GM15510 (cell line): ENCODE results near the gene CMPK1.
A peak's percentile ranks its signal among the peaks of the same experiment; 100 is the strongest.

Experiments
- POLR2A ChIP-seq: IDR thresholded peaks from 3 replicates; pipeline ENCODE4 v1.6.1; 2011; ENCODE audit warnings: borderline replicate concordance; ENCODE audit not compliant: insufficient read length; ENCODE audit errors: extremely low read depth

CMPK1 gene

DNA sequence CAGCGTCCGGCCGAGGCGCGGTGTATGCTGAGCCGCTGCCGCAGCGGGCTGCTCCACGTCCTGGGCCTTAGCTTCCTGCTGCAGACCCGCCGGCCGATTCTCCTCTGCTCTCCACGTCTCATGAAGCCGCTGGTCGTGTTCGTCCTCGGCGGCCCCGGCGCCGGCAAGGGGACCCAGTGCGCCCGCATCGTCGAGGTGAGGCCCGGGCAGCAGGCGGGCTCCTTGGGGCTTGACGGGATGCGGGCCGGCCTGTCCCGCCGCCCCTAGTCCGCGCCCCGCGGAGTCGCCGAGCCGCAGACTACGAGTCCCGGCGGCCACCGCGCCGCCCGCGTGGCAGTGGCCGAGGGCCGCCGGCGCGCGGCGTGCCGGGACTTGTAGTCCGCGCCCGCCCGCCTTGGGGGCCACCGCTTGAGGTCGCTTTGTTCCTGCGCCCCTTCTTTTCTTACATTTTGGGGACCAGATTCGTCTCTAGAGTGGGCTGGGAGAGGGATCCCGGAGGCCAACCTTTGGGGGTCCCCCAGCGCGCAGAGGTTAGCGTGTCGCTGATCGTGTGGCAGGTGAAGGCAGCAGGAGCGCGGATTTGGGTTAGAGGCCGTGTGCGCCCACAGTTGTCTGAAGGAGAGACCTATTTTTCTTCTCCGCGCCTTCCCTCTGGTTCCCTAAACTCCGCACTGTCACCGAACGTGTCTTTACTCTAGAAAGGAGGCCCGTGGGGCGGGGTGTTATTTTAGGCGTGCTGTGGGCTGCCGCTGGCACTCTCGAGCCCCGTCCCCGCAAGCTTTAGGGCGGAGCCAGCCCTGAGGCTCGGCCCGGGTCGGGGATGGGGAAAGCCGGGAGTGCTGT is 553 bp downstream of the CMPK1 start:
- TF ChIP-seq POLR2A = peak; percentile 79

GRCh38 chr1:47334765-47335435 is 1.3 kb downstream of the CMPK1 start:
- TF ChIP-seq POLR2A = no peak

DNA sequence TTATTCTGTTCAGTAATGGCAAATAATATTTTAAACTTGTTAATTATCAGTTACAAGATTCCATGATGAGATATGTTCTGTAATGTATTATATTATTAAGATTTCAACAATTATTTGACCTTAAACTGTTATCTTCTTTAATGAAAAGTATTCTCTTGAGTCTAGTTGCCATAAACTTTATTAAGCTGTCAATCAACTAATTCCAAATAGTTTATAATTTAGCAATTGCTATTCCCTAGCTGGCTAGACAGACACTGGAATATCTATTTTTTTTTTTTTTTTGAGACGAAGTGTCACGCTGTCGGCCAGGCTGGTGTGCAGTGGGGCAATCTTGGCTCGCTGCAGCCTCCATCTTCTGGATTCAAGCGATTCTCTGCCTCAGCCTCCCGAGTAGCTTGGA is 3.8 kb downstream of the CMPK1 start:
- TF ChIP-seq POLR2A = no peak

GRCh38 chr1:47338249-47339077 is 4.9 kb downstream of the CMPK1 start:
- no peak for TF ChIP-seq POLR2A

- TF ChIP-seq POLR2A = no peak
These were observed 6.6 kb downstream of the CMPK1 start for GRCh38 chr1:47340227-47340626.

DNA sequence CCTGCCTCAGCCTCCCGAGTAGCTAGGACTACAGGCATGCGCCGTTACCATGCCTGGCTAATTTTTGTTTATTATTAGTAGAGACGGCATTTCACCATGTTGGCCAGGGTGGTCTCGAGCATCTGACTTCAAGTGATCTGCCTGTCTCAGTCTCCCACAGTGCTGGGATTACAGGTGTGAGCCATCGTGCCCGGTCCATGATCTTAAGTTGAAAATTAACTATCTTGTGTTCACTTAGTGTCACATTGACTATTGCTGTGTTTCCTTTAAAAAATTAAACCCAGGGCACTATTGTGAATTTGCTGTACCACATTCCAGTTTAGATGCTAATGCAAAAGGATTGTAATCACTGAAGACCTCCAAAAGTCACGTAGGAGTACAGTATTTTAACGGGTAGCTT is 14.1 kb downstream of the CMPK1 start:
- no peak for TF ChIP-seq POLR2A

GRCh38 chr1:47348246-47348645 is 14.7 kb downstream of the CMPK1 start:
- TF ChIP-seq POLR2A = no peak

- TF ChIP-seq POLR2A = no peak
These were observed 17.7 kb downstream of the CMPK1 start for GRCh38 chr1:47351305-47351704.

GRCh38 chr1:47361380-47361779 is 27.8 kb downstream of the CMPK1 start:
- TF ChIP-seq POLR2A = no peak

DNA sequence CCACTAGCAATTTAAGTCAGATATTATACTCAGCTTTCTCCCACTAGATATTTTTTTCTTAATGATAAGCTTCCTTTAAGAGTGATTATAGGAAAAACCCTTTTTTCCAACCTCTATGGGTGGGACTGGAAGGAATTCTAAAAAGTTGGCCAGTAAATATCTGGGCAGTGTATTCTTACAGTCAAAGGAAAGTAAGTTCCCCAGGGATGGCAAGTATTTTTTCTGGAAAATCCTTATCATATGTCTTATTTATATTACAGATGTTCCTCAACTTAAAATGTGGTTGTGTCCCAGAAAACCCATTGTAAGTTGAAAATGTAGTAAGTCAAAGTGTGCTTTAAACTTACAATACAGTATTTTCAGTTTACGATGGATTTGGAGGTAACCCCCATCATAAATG is 29.2 kb downstream of the CMPK1 start:
- TF ChIP-seq POLR2A = no peak

- TF ChIP-seq POLR2A = no peak
These were observed 34.1 kb downstream of the CMPK1 start for GRCh38 chr1:47367651-47368050.

DNA sequence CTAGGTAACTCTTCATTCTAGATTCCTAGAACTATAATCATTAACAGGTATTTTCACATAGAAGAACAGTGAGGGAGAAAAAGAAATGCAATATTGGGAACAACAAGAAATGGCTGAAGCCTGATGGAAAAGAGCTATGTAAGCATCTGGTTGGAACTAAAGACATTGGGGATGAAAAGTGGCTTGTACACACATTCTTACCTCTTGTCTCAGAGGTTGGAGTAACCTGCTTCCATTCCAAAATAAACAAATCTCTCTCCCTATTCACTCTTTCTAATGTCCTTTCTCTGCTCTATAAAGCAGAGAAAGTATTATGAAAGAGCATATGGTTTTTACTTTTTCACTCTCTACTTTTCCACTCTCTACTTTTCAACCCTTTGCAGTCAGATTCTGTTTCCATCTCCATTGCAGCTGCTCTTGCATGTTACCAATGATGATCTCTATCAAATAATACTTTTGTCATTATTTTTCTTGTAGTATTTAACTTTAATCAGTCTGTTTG is 37.5 kb downstream of the CMPK1 start:
- TF ChIP-seq POLR2A = no peak

- no peak for TF ChIP-seq POLR2A
These were observed 40.9 kb downstream of the CMPK1 start for GRCh38 chr1:47374501-47374900.

GRCh38 chr1:47378147-47378546 is 44.6 kb downstream of the CMPK1 start:
- TF ChIP-seq POLR2A = no peak

- no peak for TF ChIP-seq POLR2A
These were observed 47.1 kb downstream of the CMPK1 start for GRCh38 chr1:47380699-47381098.
